Heart left ventricle (tissue), 16 donors: ENCODE results near the gene ITPR2. TPM values are rescaled to one million over a fixed set of nuclear protein-coding genes. Genes with fewer than 3 reads are reported as not detected.
A peak's percentile ranks its signal among the peaks of the same experiment; 100 is the strongest.

Experiments used
- ATAC-seq, 4 donors: fragments of 200-7000 bp; cut with Tn5 transposase; one replicate each; pipeline ENCODE4 v1.9.1; 2020 to 2022; ENCODE audit warnings: moderate library complexity in 4 of 4, mild to moderate bottlenecking in 3 of 4, moderate number of reproducible peaks in 1 of 4
- DNase-seq, 5 donors: peaks; one replicate each; pipeline ENCODE4 v3.0.0-alpha.2; 2020
- H3K27ac ChIP-seq, 12 donors: fragments of 200-600 bp; sonication (generic) in 4 of 12; one replicate each; pipeline versions ENCODE4 v1.5.0 to v1.8.0; 2016 to 2022; ENCODE audit warnings: mild to moderate bottlenecking in 2 of 12
- H3K27me3 ChIP-seq, 9 donors: fragments of 200-600 bp; sonication (generic) in 2 of 9; one replicate each; pipeline versions ENCODE4 v1.5.1 to v1.8.0; 2016 to 2022; ENCODE audit warnings: mild to moderate bottlenecking in 3 of 9
- H3K36me3 ChIP-seq, 9 donors: fragments of 200-600 bp; sonication (generic) in 2 of 9; one replicate each; pipeline versions ENCODE4 v1.5.0 to v1.8.0; 2018 to 2022; ENCODE audit warnings: mild to moderate bottlenecking in 2 of 9
- H3K4me1 ChIP-seq, 12 donors: fragments of 200-600 bp; sonication (generic) in 4 of 12; one replicate each; pipeline versions ENCODE4 v1.5.0 to v1.8.0; 2016 to 2022; ENCODE audit warnings: mild to moderate bottlenecking in 3 of 12
- H3K4me3 ChIP-seq, 12 donors: fragments of 200-600 bp; sonication (generic) in 4 of 12; one replicate each; pipeline versions ENCODE4 v1.5.0 to v1.8.0; 2017 to 2022; ENCODE audit warnings: mild to moderate bottlenecking in 9 of 12, moderate library complexity in 4 of 12
- H3K9me3 ChIP-seq, 12 donors: fragments of 200-600 bp; sonication (generic) in 4 of 12; one replicate each; pipeline versions ENCODE4 v1.5.0 to v1.8.0; 2016 to 2022; ENCODE audit warnings: mild to moderate bottlenecking in 1 of 12
- POLR2A ChIP-seq, 2 donors: fragments of 450-650 bp; IDR thresholded peaks; one replicate each; pipeline ENCODE4 v1.6.1; 2017; ENCODE audit warnings: antibody characterized with exemption in 2 of 2, mild to moderate bottlenecking in 2 of 2, moderate library complexity in 2 of 2
- WGBS, 4 donors: extraction: QIAGEN DNeasy Blood & Tissue Kit in 2 of 4; methylation state at CpG; one replicate each; pipeline versions ENCODE4 v1.1.5 to v1.1.7; 2013 to 2018; 5-methylcytosine and 5-hydroxymethylcytosine counted together
- intact Hi-C, 10 donors: fragments of 100-400 bp; cut with DNase I; formaldehyde crosslinking; loops; one replicate each; pipeline versions ENCODE4 v1.11.1 to v1.14.2; 2022
- polyA plus RNA-seq, 2 donors: library from polyadenylated mRNA; stranded (reverse); fragments of 200-250 nt; gene quantifications; one replicate each; pipeline ENCODE4 v1.2.3, GENCODE V29; 2013
- total RNA-seq, 9 donors: library from RNA; depleted of rRNA in 2 of 9; stranded (reverse); fragments of >200 nt in 2 of 9; fragmentation: NEBNext Ultra II Directional in 3 of 9; extraction: Animal tissue kit (Norgen Biotek cat#: 25700) in 3 of 9; gene quantifications; one replicate each; pipeline versions ENCODE4 v1.1.0 to v1.2.4, GENCODE V29; 2016 to 2023
- TF ChIP-seq, protein P1 (sequence below), 12 donors: fragments of 200-600 bp; sonication (generic) in 4 of 12; IDR thresholded peaks; one replicate each; pipeline versions ENCODE4 v1.5.0 to v1.8.0; 2018 to 2022; ENCODE audit warnings: antibody characterized with exemption in 12 of 12, mild to moderate bottlenecking in 5 of 12
- donor health status: ischemic (EF 13 %, LVEDD 7.1; RV severe dilation, severe dysfunction).
- donor health status: healthy with polysubstance abuse.
- donor health status: DM: no; HTN: yes; CAD: no.
- donor health status: DM: no; HTN: no; CAD: no.
- donor health status: ischemic (EF 25% LVEDD 6.9; RV normal size, moderate dysfunction).
- donor health status: ischemic (EF 25% LVEDD 5.7; RV mildly dilated, moderate dysfunction).
- donor health status: healthy.
- donor health status: DM: yes; HTN: yes; CAD: no.
- donor health status: ischemic (EF 35%, LVEDD 5.7; RV mildly dilated, moderate dysfunction).
- donor health status: nonischemic (EF 11% LVEDD 7.7; RV severe dilation, severe dysfunction).
- donor health status: DM: yes; HTN: yes; CAD: no.
- donor health status: PGD.
- donor health status: ischemic (EF 29% LVEDD 5.4; RV normal size, mild dysfunction).
- donor health status: nonischemic (EF 23%, LVEDD 6.1; RV moderate dilation, normal function).

Gene ITPR2
- total and polyA plus RNA-seq, 11 donors, result 3.4 to 45.6 (median 11.8) TPM

GRCh38 chr12:26631846-26632245 is 201.1 kb downstream of the ITPR2 start:
- 82 to 97% (median 86%) methylated on average over 6 of the region's 6 CpGs for WGBS, 4 donors
- DNase-seq, result no peak
- intact Hi-C loops, result no loop called here
- Histone ChIP-seq H3K27ac (no peak overlapping the region), H3K4me1 (peaks cover 0 to 12% (median 0%) of the 10 kb centered on the region in 12 donors), H3K36me3 (peaks cover 0 to 40% (median 11%) of the 10 kb centered on the region in 9 donors), H3K9me3 (no peaks in the 10 kb centered on the region), H3K4me3 (no peak overlapping the region), H3K27me3 (no peaks in the 10 kb centered on the region)
- TF ChIP-seq POLR2A (IDR thresholded peaks at IDR 0.05), result no peak
- no peak for ATAC-seq

GRCh38 chr12:26630546-26631027 is 202.4 kb downstream of the ITPR2 start:
- Histone ChIP-seq H3K9me3 (no peaks in the 10 kb centered on the region), H3K27ac (peak overlapping the region in 1 of 12 donors; percentile 34), H3K4me3 (peak overlapping the region in 1 of 12 donors; percentile 9), H3K4me1 (peaks cover 0 to 12% (median 0%) of the 10 kb centered on the region in 12 donors), H3K27me3 (no peaks in the 10 kb centered on the region), H3K36me3 (peaks cover 0 to 52% (median 18%) of the 10 kb centered on the region in 9 donors)
- ATAC-seq (peak in 1 of 4 donors; percentile 60), DNase-seq (no peak)
- TF ChIP-seq, protein P1, sequence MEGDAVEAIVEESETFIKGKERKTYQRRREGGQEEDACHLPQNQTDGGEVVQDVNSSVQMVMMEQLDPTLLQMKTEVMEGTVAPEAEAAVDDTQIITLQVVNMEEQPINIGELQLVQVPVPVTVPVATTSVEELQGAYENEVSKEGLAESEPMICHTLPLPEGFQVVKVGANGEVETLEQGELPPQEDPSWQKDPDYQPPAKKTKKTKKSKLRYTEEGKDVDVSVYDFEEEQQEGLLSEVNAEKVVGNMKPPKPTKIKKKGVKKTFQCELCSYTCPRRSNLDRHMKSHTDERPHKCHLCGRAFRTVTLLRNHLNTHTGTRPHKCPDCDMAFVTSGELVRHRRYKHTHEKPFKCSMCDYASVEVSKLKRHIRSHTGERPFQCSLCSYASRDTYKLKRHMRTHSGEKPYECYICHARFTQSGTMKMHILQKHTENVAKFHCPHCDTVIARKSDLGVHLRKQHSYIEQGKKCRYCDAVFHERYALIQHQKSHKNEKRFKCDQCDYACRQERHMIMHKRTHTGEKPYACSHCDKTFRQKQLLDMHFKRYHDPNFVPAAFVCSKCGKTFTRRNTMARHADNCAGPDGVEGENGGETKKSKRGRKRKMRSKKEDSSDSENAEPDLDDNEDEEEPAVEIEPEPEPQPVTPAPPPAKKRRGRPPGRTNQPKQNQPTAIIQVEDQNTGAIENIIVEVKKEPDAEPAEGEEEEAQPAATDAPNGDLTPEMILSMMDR (IDR thresholded peaks at IDR 0.05), result no peak
- TF ChIP-seq POLR2A (IDR thresholded peaks at IDR 0.05), result no peak
- WGBS, 4 donors, result 47 to 60% (median 53%) methylated on average over 10 of the region's 10 CpGs
- intact Hi-C loops, result no loop called here

DNA sequence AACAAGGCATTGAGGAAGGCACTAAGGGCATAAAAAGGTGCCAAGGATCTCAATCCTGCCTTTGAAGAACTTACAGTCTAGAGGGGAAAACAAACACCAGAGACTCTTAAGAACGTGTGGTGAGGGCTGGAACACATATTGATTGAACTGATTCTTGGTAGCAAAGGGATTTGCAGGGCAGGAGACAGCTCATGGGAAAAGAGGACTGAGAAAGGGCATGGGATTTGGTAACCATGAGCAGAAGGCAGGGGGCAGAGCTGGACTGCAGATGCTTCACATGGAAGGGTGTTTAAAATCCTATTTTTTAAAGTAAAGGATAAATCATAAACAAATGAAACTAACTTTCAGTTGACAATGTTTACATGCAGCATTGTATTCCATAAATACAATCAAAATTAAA is 203.1 kb downstream of the ITPR2 start:
- 52 to 71% (median 55%) methylated on average over 1 of the region's 1 CpG for WGBS, 4 donors

GRCh38 chr12:26628234-26628633 is 204.8 kb downstream of the ITPR2 start:
- no peak overlapping the region for H3K27ac ChIP-seq
- no peaks in the 10 kb centered on the region for H3K9me3 ChIP-seq
- peaks cover 0 to 12% (median 0%) of the 10 kb centered on the region in 12 donors for H3K4me1 ChIP-seq
- 88 to 100% (median 94%) methylated on average over 2 of the region's 2 CpGs for WGBS, 4 donors
- no peaks in the 10 kb centered on the region for H3K27me3 ChIP-seq
- peaks cover 0 to 42% (median 25%) of the 10 kb centered on the region in 9 donors for H3K36me3 ChIP-seq
- ATAC-seq (no peak), DNase-seq (no peak)
- intact Hi-C loops, result no loop called here
- TF ChIP-seq, protein P1 (IDR thresholded peaks at IDR 0.05), result no peak
- TF ChIP-seq POLR2A (IDR thresholded peaks at IDR 0.05), result no peak
- no peak overlapping the region for H3K4me3 ChIP-seq

More for the DNA sequence above, 203.1 kb downstream of the ITPR2 start:
- TF ChIP-seq, protein P1 (IDR thresholded peaks at IDR 0.05), result peak in 5 of 12 donors; percentile 14 to 28 (median 23)
- no peak for TF ChIP-seq POLR2A (IDR thresholded peaks at IDR 0.05)
- Histone ChIP-seq H3K27ac (no peak overlapping the region), H3K27me3 (no peaks in the 10 kb centered on the region), H3K36me3 (peaks cover 0 to 52% (median 20%) of the 10 kb centered on the region in 9 donors), H3K4me1 (peaks cover 0 to 12% (median 0%) of the 10 kb centered on the region in 12 donors), H3K9me3 (no peaks in the 10 kb centered on the region), H3K4me3 (no peak overlapping the region)
- intact Hi-C loops, result no loop called here
- ATAC-seq (no peak), DNase-seq (no peak)

- 86 to 93% (median 89%) methylated on average over 4 of the region's 4 CpGs for WGBS, 4 donors
- Histone ChIP-seq H3K9me3 (no peaks in the 10 kb centered on the region), H3K36me3 (peaks cover 0 to 47% (median 26%) of the 10 kb centered on the region in 9 donors), H3K4me1 (peaks cover 0 to 12% (median 0%) of the 10 kb centered on the region in 12 donors), H3K27ac (no peak overlapping the region), H3K4me3 (no peak overlapping the region), H3K27me3 (no peaks in the 10 kb centered on the region)
- TF ChIP-seq POLR2A (IDR thresholded peaks at IDR 0.05), result no peak
- TF ChIP-seq, protein P1 (IDR thresholded peaks at IDR 0.05), result no peak
- ATAC-seq, result no peak
- no peak for DNase-seq
- intact Hi-C loops, result no loop called here
Measured at GRCh38 chr12:26627335-26627734, 205.7 kb downstream of the ITPR2 start.
